Sigmoid colon (tissue), 7 donors: ENCODE measurements around the gene DEFB127. TPM values are rescaled to one million over a fixed set of nuclear protein-coding genes. Genes with fewer than 3 reads are reported as not detected.

Experiments used
- DNase-seq: peaks from one replicate; pipeline ENCODE4 v3.0.0-alpha.2; 2019
- H3K27ac ChIP-seq, 4 donors: fragments of 200-600 bp; sonication (generic); one replicate each; pipeline ENCODE4 v1.5.1; 2016 to 2019; ENCODE audit warnings: mild to moderate bottlenecking in 1 of 4
- H3K27me3 ChIP-seq, 3 donors: fragments of 200-600 bp; sonication (generic); one replicate each; pipeline ENCODE4 v1.5.1; 2019; ENCODE audit warnings: mild to moderate bottlenecking in 1 of 3
- H3K36me3 ChIP-seq, 4 donors: fragments of 200-600 bp; sonication (generic); one replicate each; pipeline ENCODE4 v1.5.1; 2016 to 2019
- H3K4me1 ChIP-seq, 4 donors: fragments of 200-600 bp; sonication (generic); one replicate each; pipeline ENCODE4 v1.5.1; 2017 to 2019
- H3K4me3 ChIP-seq, 4 donors: fragments of 200-600 bp; sonication (generic); one replicate each; pipeline ENCODE4 v1.5.1; 2017 to 2019; ENCODE audit warnings: mild to moderate bottlenecking in 2 of 4, moderate library complexity in 1 of 4
- H3K9me3 ChIP-seq, 4 donors: fragments of 200-600 bp in 3 of 4; sonication (generic) in 3 of 4; one replicate each; pipeline versions ENCODE4 v1.5.1 to v1.6.1; 2013 to 2019
- EP300 ChIP-seq, 4 donors: sonication (generic); formaldehyde crosslinking; IDR thresholded peaks; one replicate each; pipeline ENCODE4 v1.6.1; 2017; ENCODE audit warnings: antibody characterized with exemption in 4 of 4
- POLR2A ChIP-seq, 2 donors: fragments of 450-650 bp; IDR thresholded peaks; one replicate each; pipeline ENCODE4 v1.6.1; 2016; ENCODE audit warnings: antibody characterized with exemption in 2 of 2, mild to moderate bottlenecking in 2 of 2, moderate library complexity in 2 of 2
- POLR2AphosphoS5 ChIP-seq, 4 donors: sonication (generic); formaldehyde crosslinking; IDR thresholded peaks; one replicate each; pipeline ENCODE4 v1.6.1; 2017; ENCODE audit warnings: antibody characterized with exemption in 4 of 4
- WGBS, 2 donors: extraction: QIAGEN DNeasy Blood & Tissue Kit; methylation state at CpG; one replicate each; pipeline ENCODE4 v1.1.7; 2013; 5-methylcytosine and 5-hydroxymethylcytosine counted together
- intact Hi-C: fragments of 100-400 bp; cut with DNase I; formaldehyde crosslinking; loops from one replicate; pipeline ENCODE4 v1.15.1; 2023
- polyA plus RNA-seq, 3 donors: library from polyadenylated mRNA; stranded (reverse); fragments of 200-250 nt; gene quantifications; one replicate each; pipeline ENCODE4 v1.2.3, GENCODE V29; 2013
- total RNA-seq, 4 donors: library from RNA; depleted of rRNA; stranded (reverse); fragments of >200 nt; gene quantifications; one replicate each; pipeline ENCODE4 v1.1.0, GENCODE V29; 2016
- TF ChIP-seq, protein P1 (sequence below), 4 experiments: fragments of 450-650 bp in 3 of 4; fragments of 200-600 bp in 1 of 4; IDR thresholded peaks; one replicate each; pipeline ENCODE4 v1.5.1; 2016 to 2019; ENCODE audit warnings: antibody characterized with exemption in 4 of 4, mild to moderate bottlenecking in 3 of 4, moderate library complexity in 2 of 4
- donor health status: healthy with polysubstance abuse.
- donor health status: Bipolar disorder and iron deficiency.
- donor health status: healthy.

The DEFB127 gene
- total and polyA plus RNA-seq, 7 donors = not detected

DNA sequence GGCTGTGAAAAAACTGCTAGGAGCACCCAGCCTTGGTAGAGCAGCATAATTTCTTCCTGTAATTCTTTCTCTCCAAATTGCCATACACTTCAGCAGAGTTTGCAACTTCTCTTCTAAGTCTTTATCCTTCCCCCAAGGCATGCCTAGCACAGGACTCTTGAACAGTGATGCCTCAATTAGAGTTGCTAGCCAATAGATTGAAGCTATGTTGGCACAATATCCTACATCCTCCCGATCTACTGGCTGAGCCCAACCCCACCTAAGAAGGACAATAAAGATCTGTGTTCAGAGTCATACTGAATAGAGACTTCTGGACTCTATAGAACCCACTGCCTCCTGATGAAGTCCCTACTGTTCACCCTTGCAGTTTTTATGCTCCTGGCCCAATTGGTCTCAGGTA lies 15.0 kb upstream of the DEFB127 start, which contains the start of gene DEFB126:
TSS of gene DEFB126 (plus strand) at position 301 of the 400 bp plus-strand sequence. CDS start at position 340, 39 bp downstream.
- intact Hi-C loops = no loop called here
- Histone ChIP-seq H3K9me3 (no peaks in the 10 kb centered on the region), H3K27ac (no peak within 1 kb of the TSS), H3K27me3 (peaks cover 0 to 6% (median 0%) of the 10 kb centered on the region in 3 donors), H3K4me1 (no peaks in the 10 kb centered on the region), H3K4me3 (no peak within 1 kb of the TSS), H3K36me3 (no peaks in the 10 kb centered on the region)
- no peak for DNase-seq
- TF ChIP-seq POLR2AphosphoS5 (IDR thresholded peaks at IDR 0.05) (no peak), POLR2A (IDR thresholded peaks at IDR 0.05) (no peak), EP300 (IDR thresholded peaks at IDR 0.05) (no peak)
- TF ChIP-seq, protein P1, sequence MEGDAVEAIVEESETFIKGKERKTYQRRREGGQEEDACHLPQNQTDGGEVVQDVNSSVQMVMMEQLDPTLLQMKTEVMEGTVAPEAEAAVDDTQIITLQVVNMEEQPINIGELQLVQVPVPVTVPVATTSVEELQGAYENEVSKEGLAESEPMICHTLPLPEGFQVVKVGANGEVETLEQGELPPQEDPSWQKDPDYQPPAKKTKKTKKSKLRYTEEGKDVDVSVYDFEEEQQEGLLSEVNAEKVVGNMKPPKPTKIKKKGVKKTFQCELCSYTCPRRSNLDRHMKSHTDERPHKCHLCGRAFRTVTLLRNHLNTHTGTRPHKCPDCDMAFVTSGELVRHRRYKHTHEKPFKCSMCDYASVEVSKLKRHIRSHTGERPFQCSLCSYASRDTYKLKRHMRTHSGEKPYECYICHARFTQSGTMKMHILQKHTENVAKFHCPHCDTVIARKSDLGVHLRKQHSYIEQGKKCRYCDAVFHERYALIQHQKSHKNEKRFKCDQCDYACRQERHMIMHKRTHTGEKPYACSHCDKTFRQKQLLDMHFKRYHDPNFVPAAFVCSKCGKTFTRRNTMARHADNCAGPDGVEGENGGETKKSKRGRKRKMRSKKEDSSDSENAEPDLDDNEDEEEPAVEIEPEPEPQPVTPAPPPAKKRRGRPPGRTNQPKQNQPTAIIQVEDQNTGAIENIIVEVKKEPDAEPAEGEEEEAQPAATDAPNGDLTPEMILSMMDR (IDR thresholded peaks at IDR 0.05) = no peak
- WGBS, 2 donors = 17 to 54% methylated on average over 1 of the region's 1 CpG

DNA sequence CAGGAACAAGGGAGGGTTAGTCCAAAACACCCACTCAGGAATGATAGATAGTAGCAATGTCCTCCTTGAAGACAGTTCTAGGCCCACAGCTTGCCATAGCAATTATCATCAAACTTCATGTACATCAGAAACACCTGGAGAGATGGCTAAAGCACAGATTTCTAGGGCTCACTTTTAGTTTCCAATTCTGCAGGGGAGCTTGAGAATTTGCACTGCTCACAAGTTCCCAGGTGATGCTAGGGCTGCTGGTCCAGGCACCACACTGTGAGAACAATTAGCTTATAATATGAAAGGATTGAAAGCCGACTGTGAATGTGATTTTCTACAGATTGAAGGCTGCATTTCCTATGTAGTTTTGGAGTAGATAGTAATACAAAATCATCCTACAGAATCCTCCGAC lies 11.4 kb upstream of the DEFB127 start:
- H3K9me3 ChIP-seq = no peaks in the 10 kb centered on the region
- no peak overlapping the region for H3K4me3 ChIP-seq
- intact Hi-C loops = no loop called here
- no peak for DNase-seq
- H3K27me3 ChIP-seq = peaks cover 0 to 7% (median 0%) of the 10 kb centered on the region in 3 donors
- no peak for TF ChIP-seq POLR2AphosphoS5 (IDR thresholded peaks at IDR 0.05)
- TF ChIP-seq, protein P1 (IDR thresholded peaks at IDR 0.05) = no peak
- H3K36me3 ChIP-seq = no peaks in the 10 kb centered on the region
- no peaks in the 10 kb centered on the region for H3K4me1 ChIP-seq
- 63 to 71% methylated on average over 2 of the region's 2 CpGs for WGBS, 2 donors
- H3K27ac ChIP-seq = no peak overlapping the region

DNA sequence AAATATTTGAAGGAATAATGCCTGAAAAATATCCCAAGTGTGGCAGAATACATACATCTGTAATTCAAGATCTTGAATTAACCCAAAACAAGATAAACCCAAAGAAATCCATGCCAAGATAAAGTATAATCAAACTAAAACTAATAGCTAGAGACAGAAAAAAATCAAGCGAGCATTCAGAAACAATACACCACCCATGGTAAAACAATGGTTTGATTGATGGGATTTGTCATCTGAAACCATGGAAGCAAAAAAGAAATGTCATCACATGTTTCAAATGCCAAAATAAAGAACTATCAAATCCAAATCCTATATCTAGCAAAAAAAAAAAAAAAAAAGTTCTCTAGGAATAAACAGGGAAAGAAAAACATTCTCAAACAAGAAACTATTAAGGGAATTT lies 5.1 kb upstream of the DEFB127 start:
- H3K4me3 ChIP-seq = no peak overlapping the region
- intact Hi-C loops = no loop called here
- no peaks in the 10 kb centered on the region for H3K9me3 ChIP-seq
- no peaks in the 10 kb centered on the region for H3K4me1 ChIP-seq
- DNase-seq = no peak
- H3K27ac ChIP-seq = no peak overlapping the region
- no peaks in the 10 kb centered on the region for H3K36me3 ChIP-seq
- peaks cover 0 to 4% (median 0%) of the 10 kb centered on the region in 3 donors for H3K27me3 ChIP-seq
- TF ChIP-seq POLR2A (IDR thresholded peaks at IDR 0.05) (no peak), POLR2AphosphoS5 (IDR thresholded peaks at IDR 0.05) (no peak), EP300 (IDR thresholded peaks at IDR 0.05) (no peak)
- TF ChIP-seq, protein P1 (IDR thresholded peaks at IDR 0.05) = no peak
- WGBS, 2 donors = 76 to 94% methylated on average over 1 of the region's 1 CpG

DNA sequence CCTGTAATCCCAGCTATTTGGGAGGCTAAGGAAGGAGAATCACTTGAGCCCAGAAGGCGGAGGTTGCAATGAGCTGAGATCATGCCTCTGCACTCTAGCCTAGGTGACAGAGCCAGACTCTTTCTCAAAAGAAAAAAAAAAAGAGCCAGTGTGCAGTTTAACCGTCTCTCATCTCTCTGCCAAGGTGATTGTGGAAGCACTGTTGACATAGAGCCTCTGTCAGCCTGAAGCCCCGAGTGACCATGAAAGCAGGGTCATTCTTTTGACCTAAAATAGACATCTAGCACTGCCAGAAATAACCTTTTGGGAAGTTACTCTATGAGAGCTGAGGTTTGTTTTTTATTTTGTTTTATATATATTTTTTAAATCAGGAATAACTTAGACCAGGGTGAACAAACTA lies 7.4 kb downstream of the DEFB127 start:
- no peak overlapping the region for H3K27ac ChIP-seq
- no peaks in the 10 kb centered on the region for H3K9me3 ChIP-seq
- no peak for TF ChIP-seq POLR2AphosphoS5 (IDR thresholded peaks at IDR 0.05)
- no peak for TF ChIP-seq EP300 (IDR thresholded peaks at IDR 0.05)
- TF ChIP-seq, protein P1 (IDR thresholded peaks at IDR 0.05) = no peak
- no peak for TF ChIP-seq POLR2A (IDR thresholded peaks at IDR 0.05)
- no peaks in the 10 kb centered on the region for H3K27me3 ChIP-seq
- WGBS, 2 donors = 43 to 69% methylated on average over 3 of the region's 3 CpGs
- intact Hi-C loops = no loop called here
- no peak for DNase-seq
- H3K4me3 ChIP-seq = no peak overlapping the region
- H3K4me1 ChIP-seq = no peaks in the 10 kb centered on the region
- H3K36me3 ChIP-seq = no peaks in the 10 kb centered on the region

DNA sequence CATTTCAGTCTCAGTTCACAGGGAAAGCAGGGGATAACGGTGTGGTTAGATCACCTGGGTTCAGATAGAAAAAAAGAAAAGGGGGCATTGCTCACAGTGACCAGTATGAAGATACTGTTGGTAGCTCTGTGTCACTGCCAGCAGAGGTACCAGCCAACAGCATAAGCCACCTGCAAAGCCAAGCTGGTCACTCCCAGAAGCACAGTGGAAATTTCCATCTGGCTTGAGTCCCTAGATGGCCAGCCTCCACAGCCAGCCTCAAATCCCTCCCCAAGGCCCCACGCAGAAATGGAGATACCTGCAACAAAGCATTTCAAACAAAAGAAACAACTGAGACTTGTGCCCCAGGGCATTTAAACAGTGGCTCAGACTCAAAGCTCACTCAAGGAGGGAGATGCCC lies 11.6 kb downstream of the DEFB127 start:
- no peaks in the 10 kb centered on the region for H3K9me3 ChIP-seq
- DNase-seq = no peak
- H3K27me3 ChIP-seq = no peaks in the 10 kb centered on the region
- 78 to 79% methylated on average over 2 of the region's 2 CpGs for WGBS, 2 donors
- no peak overlapping the region for H3K4me3 ChIP-seq
- H3K36me3 ChIP-seq = no peaks in the 10 kb centered on the region
- TF ChIP-seq EP300 (IDR thresholded peaks at IDR 0.05) (no peak), POLR2AphosphoS5 (IDR thresholded peaks at IDR 0.05) (no peak), POLR2A (IDR thresholded peaks at IDR 0.05) (no peak)
- TF ChIP-seq, protein P1 (IDR thresholded peaks at IDR 0.05) = no peak
- H3K27ac ChIP-seq = no peak overlapping the region
- intact Hi-C loops = no loop called here
- no peaks in the 10 kb centered on the region for H3K4me1 ChIP-seq
